ENCODE results near the gene SCAANT1. TPM values are rescaled to one million over a fixed set of nuclear protein-coding genes. Genes with fewer than 3 reads are reported as not detected.

Gene SCAANT1
- total and polyA plus RNA-seq, 2 donors (not counting 1 experiment from before 2014, with no cell fraction given): 1.7 TPM; not detected in 1

DNA sequence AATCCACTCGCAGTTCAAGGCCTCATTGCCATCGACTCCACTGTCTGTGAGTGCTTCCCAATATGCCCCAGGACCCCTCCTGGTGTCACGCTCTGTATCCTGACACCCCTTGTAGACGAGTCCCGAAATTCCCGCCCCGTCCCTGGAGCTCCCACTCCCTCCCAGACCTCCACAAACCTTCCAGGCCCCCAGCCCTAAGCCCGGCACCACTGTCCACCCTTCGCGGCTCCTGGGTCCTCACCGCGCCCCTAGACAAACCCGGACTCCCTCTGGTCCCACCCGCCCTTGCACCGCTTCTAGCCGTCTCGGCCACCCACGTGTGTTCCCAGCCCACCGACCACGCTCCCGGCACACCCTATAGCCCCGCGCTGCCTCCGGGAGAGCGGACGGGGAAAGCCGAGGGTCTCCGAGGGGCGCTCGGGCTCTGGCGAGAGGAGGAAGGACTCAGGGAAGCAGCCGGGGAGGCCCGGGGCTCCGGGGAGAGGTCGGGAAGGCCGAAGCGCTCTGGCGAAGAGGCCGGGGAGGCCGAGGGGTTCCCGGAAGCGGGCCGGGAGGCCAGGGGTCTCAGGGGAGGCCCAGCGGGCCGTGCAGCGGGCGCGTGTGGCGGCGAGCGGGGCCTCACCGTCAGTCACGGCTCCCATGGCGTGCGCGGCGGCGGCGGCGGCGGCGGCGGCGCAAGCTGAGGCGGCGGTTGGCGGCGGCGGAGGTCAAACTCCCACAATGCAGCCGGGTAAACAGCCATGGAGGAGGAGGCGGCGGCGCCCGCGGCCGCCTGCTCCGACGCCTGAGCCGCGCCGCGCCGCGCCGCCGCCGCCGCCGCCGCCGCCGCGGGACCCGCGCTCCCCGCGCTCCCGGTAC lies 48.8 kb downstream of the SCAANT1 start, which contains the start of the genes ATXN7 and THOC7:
ATXN7 (plus strand) TSS at position 718 of the 858 bp plus-strand sequence. CDS start 48,732 bp downstream, outside the sequence.
THOC7 (minus strand) TSS at position 656 of the 858 bp plus-strand sequence; CDS start at position 641, 15 bp downstream.
- peak within 1 kb of the TSS; percentile 95 for H3K9ac ChIP-seq (ENCODE audit: low read length)
- peak within 1 kb of the TSS; percentile 64 to 88 for H3K27ac ChIP-seq (ENCODE audit: low read length in 2 of 2)
- POLR2A ChIA-PET: interaction anchor here (1.1 kb wide), 1 partner anchor 49 kb away, joined by 6 read pairs; the partner anchor contains the start of gene SCAANT1
- H3K4me3 Mint-ChIP-seq: peak within 1 kb of the TSS; percentile 97
- H3K27me3 Mint-ChIP-seq: no peaks in the 10 kb centered on the region
- TF ChIP-seq CTCF (IDR thresholded peaks at IDR 0.05): no peak
- no peak for TF ChIP-seq EZH2 (IDR thresholded peaks at IDR 0.05; ENCODE audit: borderline replicate concordance, insufficient read depth, low read depth, low read length, poor library complexity, severe bottlenecking)
- peak; percentile 77 for ATAC-seq (ENCODE audit: low read depth)
- no peaks in the 10 kb centered on the region for H3K27me3 ChIP-seq (replicated peaks in 1 of 4; ENCODE audit: control extremely low read depth in 1 of 4, control insufficient read depth in 3 of 4, insufficient read depth in 4 of 4, low read length in 3 of 4)
- no peaks in the 10 kb centered on the region for H4K20me1 ChIP-seq (ENCODE audit: control insufficient read depth, insufficient read depth, low read length, poor library complexity, severe bottlenecking)
- H3K4me1 ChIP-seq (ENCODE audit: control insufficient read depth in 2 of 2, insufficient read depth in 2 of 2, low read length in 2 of 2): peaks cover 16 to 19% of the 10 kb centered on the region in 2 donors
- intact Hi-C loops (cut with micrococcal nuclease): loop anchor here (1.0 to 2.0 kb wide), 3 partner anchors 48 to 159 kb away; partner anchors contain the start of gene PSMD6
- H3K4me3 ChIP-seq (ENCODE audit: control extremely low read depth in 1 of 5, extremely low read depth in 1 of 5, insufficient read depth in 1 of 5, low read depth in 2 of 5, low read length in 4 of 5): peak within 1 kb of the TSS; percentile 58 to 96 (median 84)
- H3K9me3 ChIP-seq (ENCODE audit: control extremely low read depth in 1 of 3, control insufficient read depth in 2 of 3, insufficient read depth in 1 of 3, low read length in 2 of 3): no peaks in the 10 kb centered on the region
- peak within 1 kb of the TSS; percentile 99 for H3K4me2 ChIP-seq (replicated peaks; ENCODE audit: low read depth, low read length, poor library complexity, severe bottlenecking)
- peaks cover 51% of the 10 kb centered on the region for H3K79me2 ChIP-seq (ENCODE audit: control insufficient read depth, insufficient read depth, low read length)
- WGBS (ENCODE audit: insufficient coverage): under 1% methylated on average over 98 of the region's 98 CpGs
- CTCF ChIA-PET: interaction anchor here (0.6 to 1.2 kb wide), 4 partner anchors 31 to 65 kb away, joined by 3 to 6 read pairs (median 4); partner anchors contain the start of gene SCAANT1
- H3K9me3 Mint-ChIP-seq (ENCODE audit: insufficient read depth): no peaks in the 10 kb centered on the region
- peaks cover 55% of the 10 kb centered on the region for H3K4me1 Mint-ChIP-seq
- H3K27ac Mint-ChIP-seq: peak within 1 kb of the TSS; percentile 97
- H2AFZ ChIP-seq (ENCODE audit: insufficient read depth, low read depth, low read length, poor library complexity, severe bottlenecking): peak within 1 kb of the TSS; percentile 95
- DNase-seq: peak; percentile 87
- peaks cover 0 to 6% of the 10 kb centered on the region in 2 experiments for H3K36me3 ChIP-seq (replicated peaks in 1 of 2; ENCODE audit: control extremely low read depth in 1 of 2, control insufficient read depth in 1 of 2, extremely low read depth in 1 of 2, insufficient read depth in 2 of 2, low read length in 1 of 2)
